ENCODE measurements around the gene ZMIZ2.

ZMIZ2 gene

DNA sequence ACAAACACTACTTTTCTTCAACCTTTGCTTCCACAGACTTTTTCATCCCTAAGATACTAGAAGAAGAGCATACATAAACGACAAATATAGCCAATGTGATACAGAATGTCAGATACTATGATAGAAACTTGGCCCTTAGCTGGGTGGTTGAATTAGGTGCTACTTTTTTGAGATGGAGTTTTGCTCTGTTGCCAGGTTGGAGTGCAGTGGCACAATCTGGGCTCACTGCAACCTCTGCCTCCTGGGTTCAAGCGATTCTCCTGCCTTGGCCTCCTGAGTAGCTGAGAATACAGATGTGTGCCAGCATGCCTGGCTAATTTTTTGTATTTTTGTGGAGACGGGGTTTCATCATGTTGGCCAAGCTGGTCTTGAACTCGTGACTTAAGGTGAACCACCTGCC is 51.3 kb downstream of the ZMIZ2 start:
- peak overlapping the region; percentile 44 for H3K27ac ChIP-seq
- TF ChIP-seq, protein P1, sequence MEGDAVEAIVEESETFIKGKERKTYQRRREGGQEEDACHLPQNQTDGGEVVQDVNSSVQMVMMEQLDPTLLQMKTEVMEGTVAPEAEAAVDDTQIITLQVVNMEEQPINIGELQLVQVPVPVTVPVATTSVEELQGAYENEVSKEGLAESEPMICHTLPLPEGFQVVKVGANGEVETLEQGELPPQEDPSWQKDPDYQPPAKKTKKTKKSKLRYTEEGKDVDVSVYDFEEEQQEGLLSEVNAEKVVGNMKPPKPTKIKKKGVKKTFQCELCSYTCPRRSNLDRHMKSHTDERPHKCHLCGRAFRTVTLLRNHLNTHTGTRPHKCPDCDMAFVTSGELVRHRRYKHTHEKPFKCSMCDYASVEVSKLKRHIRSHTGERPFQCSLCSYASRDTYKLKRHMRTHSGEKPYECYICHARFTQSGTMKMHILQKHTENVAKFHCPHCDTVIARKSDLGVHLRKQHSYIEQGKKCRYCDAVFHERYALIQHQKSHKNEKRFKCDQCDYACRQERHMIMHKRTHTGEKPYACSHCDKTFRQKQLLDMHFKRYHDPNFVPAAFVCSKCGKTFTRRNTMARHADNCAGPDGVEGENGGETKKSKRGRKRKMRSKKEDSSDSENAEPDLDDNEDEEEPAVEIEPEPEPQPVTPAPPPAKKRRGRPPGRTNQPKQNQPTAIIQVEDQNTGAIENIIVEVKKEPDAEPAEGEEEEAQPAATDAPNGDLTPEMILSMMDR (IDR thresholded peaks at IDR 0.05) = no peak
- TF ChIP-seq ZFX (IDR thresholded peaks at IDR 0.05; ENCODE audit: borderline replicate concordance) = no peak

DNA sequence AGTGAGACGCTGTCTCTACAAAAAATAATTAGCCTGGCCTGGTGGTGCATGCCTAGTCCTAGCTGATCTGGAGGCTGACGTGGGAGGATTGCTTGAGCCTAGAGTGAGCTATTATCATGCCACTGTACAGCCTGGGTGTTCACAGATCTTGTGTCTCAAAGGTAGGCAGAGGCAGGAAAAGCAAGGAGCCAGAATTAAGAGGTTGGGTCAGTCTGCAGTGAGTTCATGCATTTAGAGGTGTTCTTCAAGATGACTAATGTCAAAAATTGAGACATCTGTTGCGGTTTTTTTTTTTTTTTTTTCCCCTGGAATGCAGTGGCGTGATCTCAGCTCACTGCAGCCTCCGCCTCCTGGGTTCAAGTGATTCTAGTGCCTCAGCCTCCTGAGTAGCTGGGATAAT is 53.2 kb downstream of the ZMIZ2 start:
- peak overlapping the region; percentile 44 for H3K27ac ChIP-seq
- TF ChIP-seq ZFX (IDR thresholded peaks at IDR 0.05; ENCODE audit: borderline replicate concordance) = no peak
- TF ChIP-seq, protein P1 (IDR thresholded peaks at IDR 0.05) = no peak

DNA sequence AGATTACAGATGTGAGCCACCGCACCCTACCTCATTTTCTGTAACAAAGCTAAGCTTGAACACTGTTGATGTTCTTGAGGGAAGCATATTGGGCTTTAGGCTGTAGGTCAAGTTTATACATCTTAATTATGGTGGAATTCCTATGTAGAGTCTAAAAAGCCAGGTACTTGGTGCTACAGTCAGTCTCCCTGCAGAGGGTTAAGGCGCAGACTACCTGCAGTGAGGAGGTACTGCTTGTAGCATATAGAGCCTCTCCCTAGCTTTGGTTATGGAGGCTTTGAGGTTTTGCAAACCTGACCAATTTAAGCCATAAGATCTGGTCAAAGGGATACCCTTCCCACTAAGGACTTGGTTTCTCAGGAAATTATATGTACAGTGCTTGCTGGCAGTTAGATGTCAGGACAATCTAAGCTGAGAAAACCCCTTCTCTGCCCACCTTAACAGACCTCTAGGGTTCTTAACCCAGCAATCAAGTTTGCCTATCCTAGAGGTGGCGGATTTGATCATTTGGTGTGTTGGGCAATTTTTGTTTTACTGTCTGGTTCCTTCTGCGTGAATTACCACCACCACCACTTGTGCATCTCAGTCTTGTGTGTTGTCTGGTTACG is 53.9 kb downstream of the ZMIZ2 start:
- TF ChIP-seq, protein P1 (IDR thresholded peaks at IDR 0.05) = no peak
- TF ChIP-seq ZFX (IDR thresholded peaks at IDR 0.05; ENCODE audit: borderline replicate concordance) = no peak
- peak overlapping the region; percentile 44 for H3K27ac ChIP-seq

DNA sequence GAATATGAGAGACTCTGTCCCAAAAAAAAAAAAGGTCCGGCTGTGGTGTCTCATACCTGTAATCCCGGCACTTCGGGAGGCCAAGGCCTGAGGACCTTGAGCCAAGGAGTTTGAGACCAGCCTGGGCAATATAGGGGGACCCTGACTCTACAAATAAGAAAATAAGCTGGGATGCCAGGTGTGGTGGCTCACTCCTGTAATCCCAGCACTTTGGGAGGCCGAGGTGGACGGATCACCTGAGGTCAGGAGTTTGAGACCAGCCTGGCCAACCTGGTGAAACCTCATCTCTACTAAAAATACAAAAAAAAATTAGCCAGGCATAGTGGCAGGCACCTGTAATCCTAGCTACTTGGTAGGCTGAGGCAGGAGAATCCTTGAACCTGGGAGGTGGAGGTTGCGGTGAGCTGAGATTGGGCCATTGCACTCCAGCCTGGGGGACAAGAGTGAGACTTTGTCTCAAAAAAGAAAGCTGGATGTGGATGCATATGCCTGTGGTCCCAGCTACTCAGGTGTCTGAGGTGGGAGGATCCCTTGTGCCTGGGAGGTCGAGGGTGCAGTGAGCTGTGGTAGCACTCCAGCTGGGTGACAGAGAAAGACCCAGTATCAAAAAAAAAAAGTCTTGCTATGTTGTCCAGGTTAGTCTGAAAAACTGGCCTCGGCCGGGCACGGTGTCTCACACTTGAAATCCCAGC is 55.3 kb downstream of the ZMIZ2 start:
- peak overlapping the region; percentile 44 for H3K27ac ChIP-seq

DNA sequence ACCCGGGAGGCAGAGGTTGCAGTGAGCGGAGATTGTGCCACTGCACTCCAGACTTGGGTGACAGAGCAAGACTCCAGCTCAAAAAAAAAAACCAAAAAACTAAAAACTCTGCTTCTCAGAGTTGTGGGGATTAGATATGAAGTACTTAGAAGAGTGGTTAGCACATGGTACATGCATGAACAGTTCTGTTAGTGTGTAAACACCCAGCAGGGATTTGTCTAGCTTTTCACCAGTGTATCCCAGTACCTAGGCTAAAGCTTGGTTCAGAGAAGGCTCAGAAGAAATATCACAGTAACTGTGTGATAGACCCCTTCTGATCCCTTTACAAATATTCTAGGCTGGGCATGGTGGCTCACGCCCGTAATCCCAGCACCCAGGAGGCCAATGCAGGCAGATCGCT is 57.3 kb downstream of the ZMIZ2 start:
- TF ChIP-seq, protein P1 (IDR thresholded peaks at IDR 0.05) = no peak
- TF ChIP-seq ZFX (IDR thresholded peaks at IDR 0.05; ENCODE audit: borderline replicate concordance) = no peak
- H3K27ac ChIP-seq = peak overlapping the region; percentile 44; the same call in 1 of the 2 replicates

DNA sequence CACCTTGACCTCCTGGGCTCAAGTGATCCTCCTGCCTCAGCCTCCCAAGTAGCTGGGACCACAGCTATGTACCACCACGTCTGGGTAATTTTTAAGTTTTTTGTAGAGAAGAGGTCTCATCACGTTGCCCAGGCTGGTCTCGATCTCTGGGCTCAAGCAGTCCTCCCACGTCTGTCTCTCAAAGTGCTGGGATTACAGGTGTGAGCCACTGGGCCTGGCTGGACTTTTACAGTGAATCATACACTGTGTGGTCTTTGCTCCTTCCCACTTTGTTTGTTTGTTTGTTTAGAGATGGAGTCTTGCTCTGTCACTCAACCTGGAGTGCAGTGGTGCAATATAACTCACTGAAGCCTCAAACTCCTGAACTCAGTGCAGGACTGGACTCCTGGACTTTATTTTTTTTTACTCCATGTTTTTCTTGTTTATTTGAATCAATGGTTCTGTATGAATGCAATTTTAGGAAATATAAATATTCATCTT is 60.3 kb downstream of the ZMIZ2 start:
- no peak overlapping the region for H3K27ac ChIP-seq
- TF ChIP-seq, protein P1 (IDR thresholded peaks at IDR 0.05) = no peak
- TF ChIP-seq ZFX (IDR thresholded peaks at IDR 0.05; ENCODE audit: borderline replicate concordance) = no peak

DNA sequence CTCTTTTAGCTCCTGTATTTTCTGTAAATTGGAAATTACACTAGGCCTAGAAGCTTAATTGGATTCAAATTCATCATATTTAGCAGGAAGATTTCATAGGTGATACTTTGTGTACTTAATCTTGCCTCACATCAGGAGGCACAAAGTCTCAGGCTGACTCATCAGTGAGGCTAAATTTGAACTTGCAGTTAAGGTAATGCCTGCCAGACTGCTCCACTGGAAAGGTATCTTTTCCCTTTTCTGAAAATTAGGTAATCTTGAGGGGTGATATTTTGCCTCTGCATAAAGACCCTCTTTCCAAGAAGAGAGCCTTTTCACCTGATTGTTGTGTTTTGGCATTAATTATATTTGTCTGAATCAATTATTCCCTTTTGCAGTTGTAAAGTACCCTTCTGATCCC is 62.4 kb downstream of the ZMIZ2 start:
- peak overlapping the region; percentile 19 for H3K27ac ChIP-seq
- TF ChIP-seq, protein P1 (IDR thresholded peaks at IDR 0.05) = no peak
